ENCODE data around the gene TKFC.

TKFC gene

DNA sequence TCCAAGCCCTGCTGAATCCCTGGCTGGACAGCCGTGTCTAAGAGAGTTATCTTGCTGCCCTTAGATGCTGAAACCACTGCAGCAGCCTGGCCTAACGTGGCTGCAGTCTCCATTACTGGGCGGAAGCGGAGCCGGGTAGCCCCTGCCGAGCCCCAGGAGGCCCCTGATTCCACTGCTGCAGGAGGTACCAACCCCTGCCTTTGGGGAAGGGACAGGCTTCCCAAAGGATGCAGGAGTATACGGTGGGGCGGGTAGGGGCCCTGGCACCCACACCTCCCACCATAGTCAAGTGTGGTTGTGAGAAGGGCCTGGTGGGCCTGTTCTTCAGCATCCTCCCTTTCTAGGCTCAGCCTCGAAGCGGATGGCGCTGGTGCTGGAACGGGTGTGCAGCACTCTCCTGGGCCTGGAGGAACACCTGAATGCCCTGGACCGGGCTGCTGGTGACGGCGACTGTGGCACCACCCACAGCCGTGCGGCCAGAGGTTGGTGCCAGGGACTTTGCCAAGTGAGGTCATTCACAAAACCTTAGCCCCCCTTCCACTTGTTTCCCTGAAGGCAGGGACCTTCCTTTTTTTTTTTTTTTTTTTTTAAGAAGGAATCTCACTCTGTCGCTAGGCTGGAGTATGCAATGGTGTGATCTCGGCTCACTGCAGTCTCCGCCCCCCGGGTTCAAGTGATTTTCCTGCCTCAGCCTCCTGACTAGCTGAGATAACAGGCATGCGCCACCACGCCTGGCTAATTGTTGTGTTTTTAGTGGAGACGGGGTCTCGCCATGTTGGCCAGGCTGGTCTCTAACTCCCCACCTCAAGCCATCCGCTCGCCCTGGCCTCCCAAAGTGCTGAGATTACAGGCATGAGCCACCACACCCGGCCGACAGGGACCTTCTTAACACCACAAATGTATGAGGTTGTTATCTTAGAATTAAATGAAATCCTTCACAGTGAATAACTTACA lies 11.0 kb downstream of the TKFC start:
- no peak for DNase-seq (ENCODE audit: insufficient read length, low spot score)
- no peak for FAIRE-seq

DNA sequence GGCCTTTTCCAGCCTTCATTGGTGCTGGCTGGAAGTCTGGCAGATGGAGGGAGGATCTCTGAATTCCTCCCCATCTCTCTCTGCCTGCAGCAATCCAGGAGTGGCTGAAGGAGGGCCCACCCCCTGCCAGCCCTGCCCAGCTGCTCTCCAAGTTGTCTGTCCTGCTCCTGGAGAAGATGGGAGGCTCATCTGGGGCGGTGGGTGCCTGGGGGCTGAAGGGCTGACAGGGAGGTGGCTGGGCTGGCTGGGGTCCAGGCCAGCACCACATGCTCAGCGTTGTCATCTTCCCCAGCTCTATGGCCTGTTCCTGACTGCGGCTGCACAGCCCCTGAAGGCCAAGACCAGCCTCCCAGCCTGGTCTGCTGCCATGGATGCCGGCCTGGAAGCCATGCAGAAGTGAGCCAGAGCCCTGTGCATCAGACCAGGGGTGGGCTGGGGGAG lies 12.2 kb downstream of the TKFC start:
- DNase-seq (ENCODE audit: insufficient read length, low spot score) (no peak), FAIRE-seq (no peak)

DNA sequence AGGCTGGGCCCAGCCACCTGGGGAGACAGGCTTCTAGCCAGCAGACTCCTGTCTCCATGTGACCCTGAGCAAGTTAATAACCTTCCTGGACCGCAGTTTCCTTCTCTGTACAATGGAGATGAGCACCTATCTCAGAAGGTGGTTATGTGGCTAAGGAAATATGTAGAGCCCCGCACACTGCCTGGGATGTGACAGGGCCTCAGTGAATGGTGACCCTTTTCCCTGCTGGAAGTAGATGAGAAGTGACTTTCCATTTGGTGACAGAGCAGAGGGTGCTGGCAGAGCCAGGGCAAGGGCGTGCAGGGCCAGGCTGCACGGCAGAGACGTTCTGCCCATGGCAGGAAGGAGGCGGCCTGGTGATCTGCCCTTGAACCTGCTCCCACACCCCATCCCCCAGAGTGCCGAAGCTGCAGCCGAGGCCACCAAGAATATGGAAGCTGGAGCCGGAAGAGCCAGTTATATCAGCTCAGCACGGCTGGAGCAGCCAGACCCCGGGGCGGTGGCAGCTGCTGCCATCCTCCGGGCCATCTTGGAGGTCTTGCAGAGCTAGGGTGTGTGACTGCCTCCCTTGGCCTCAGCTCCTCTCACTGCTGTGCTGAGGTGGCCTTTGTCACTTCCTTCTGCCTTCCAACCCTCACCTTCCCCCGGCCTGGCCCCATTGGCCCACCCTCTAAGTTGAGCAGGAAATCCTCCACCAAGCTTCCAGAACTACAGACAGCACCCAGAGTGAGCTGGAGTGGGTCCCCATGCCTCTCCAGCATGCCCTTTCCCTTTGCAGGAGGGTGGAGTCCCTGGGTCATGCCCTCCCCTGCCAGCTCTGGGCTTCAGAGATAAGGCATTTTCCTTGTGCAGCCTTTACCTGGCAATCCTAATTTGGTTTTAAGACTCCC lies 13.2 kb downstream of the TKFC start:
- no peak for FAIRE-seq

DNA sequence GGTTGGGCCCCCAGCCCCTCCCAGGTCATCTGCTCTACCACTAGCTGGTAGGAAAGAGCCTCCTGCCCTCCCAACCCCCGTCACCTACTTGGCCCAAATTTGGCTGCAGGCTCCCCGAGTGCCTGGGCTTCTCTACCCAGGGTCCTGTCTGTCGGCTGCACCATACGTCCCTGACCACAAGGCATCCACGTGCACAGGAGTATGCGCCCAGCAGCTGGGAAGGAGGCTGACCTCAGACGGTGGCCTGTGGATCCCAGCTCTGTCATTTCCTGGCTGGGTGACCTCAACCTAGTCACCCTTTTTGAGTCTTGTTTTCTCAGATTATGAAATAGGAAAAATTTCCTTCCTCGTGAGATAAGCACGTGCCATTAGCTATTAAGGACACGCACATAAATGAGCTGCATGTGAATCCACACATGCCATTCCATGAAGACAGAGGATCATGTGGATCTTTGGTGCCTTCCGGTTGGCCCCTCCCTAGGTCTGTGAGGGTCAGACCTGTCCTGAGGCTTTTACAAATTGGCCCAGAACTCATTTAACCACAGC lies 15.0 kb downstream of the TKFC start:
- FAIRE-seq (no peak), DNase-seq (ENCODE audit: insufficient read length, low spot score) (no peak)

More for the DNA sequence above, 13.2 kb downstream of the TKFC start:
- no peak for DNase-seq (ENCODE audit: insufficient read length, low spot score)

DNA sequence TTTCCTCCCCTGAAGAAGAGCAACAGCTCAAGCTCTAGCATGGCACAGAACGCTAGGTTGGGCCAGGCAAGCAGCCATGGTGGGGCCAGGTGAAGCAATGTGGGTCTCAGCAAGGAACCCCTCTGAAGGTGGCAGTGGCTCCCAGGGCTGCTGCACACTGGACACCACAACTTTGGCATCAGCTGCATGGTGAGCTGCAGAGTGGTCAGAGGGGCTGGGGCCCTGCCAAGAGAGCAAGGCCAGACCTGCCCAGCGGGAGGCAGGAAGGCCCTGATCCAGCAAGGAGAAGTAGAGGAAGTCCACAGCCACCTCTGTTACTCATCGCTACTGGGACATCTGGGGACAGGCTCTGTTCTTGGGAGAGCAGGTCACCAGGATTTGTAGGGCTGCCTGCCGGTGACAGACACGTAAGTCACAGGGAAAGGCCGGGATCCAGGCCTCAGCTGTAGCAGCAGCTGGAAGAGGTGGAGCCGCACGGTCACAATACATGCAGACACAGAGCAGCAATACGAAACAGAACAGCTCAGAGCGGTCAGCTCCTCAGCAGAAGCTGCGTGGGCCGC lies 16.2 kb downstream of the TKFC start:
- DNase-seq (ENCODE audit: insufficient read length, low spot score) (no peak), FAIRE-seq (no peak)

DNA sequence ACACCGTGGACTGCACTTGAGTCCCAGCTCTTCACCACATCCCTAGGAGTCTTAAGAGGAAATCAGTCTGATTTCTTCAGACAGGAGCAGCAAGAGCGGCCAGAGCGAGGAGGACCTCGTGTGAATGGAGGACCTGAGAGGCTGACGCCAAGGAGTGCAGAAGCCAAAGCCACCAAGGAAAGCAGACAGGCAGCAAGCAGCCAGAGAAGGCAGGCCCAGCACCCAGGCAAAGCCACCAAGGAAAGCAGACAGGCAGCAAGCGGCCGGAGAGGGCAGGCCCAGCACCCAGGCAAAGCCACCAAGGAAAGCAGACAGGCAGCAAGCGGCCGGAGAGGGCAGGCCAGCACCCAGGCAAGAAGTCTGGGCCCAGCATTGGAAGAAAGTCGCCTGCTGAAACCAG lies 16.9 kb downstream of the TKFC start:
- no peak for DNase-seq (ENCODE audit: insufficient read length, low spot score)
- FAIRE-seq = no peak

DNA sequence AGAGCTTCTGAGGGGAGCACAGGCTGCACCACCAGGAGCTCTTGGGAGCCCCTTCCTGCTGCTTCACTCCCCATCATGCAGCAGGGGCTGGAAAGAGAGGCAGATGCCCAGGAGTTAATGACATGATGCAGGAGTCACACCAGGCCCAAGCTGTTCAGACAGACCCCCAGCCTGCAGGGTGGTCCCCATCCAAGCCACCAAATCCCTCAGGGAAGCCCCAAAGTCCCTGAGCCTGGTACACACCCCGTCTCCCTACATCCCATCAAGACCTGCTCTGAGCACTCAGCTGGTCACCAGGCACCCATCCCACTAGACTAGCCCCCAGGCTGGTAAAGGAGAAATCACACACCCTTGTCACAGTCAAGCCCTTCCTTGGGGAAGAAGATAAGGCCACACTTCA lies 17.3 kb downstream of the TKFC start:
- DNase-seq (ENCODE audit: insufficient read length, low spot score) (no peak), FAIRE-seq (no peak)

DNA sequence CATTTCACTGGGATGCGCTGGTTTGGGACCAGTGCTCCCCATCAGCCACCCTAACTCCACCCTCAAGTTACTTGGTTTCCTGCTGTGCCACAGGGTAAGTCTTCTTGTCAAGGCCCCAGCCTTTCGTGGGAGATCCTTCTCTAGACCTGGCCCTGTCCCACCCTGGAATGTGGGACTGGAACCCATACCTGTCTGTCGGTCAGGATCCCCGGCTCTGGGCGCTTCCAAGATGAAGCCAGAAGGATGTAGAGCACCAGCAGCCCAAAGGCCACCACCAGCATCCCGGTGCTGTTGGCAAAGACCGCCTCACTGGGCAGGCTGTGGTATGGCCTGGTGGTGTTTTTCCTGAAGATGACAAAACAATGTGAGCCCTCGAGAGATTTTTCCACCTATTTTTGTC lies 17.8 kb downstream of the TKFC start:
- no peak for DNase-seq (ENCODE audit: insufficient read length, low spot score)
- no peak for FAIRE-seq

DNA sequence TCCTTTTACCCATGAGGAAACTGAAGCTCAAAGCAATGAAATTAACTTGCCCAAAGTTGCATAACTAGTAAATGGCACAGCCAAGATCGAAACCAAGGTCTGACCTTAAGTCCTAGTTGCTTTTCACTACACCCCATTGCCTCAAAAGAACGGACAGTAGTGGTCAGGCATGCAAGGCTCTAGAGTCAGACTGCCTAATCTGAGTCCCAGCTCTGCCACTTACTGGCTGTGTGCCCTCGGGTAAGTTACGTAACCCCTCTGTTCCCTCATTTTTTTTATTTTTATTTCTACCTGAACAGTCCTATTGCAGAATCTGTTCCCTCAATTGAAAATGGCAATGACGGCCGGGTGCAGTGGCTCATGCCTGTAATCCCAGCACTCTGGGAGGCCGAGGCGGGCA lies 19.0 kb downstream of the TKFC start:
- no peak for FAIRE-seq

DNA sequence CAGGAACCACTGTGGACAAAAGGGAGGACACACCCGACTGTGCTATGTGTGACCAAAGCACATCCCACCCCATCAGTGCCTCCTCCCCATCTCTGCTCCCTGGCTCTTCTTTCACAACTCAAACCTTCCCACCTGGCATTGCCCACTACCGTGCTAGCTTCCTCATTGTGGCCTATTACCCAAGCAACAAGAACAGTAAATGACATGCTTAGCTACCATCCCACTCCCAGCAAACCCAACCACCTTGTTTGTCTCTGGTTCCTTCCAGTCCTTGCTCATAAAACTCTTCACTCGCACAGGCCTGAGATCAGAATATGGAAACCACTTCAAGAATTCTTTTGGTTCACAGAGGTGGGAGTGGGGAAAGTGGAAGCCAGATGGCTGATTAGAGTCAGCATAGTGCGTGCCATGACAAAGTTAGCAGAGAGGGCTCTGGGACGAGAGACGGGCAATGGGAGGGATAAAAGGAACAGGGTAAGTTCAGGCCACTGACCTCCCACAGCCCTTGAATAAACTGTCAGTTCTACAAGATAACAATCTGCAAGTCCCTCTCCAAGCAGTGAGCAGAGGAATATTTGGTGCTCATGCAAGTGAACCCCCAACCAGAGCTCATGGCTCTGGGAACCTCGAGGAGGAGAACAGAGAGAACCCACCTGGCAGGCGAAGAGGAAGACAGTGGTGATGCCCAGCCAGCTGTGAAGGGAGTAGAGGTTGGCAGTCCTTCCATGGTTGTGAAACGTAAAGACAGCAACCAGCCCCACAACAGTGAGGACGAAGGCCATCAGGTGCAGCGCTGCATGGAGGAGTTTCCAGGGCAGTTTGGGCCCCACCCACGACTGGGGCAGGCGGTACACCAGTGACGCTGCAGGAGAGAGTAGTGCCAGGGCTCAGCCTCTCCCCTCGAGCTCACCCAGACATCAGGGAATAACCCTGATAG lies 20.4 kb downstream of the TKFC start:
- no peak for DNase-seq (ENCODE audit: insufficient read length, low spot score)
- FAIRE-seq = no peak

More for the DNA sequence above, 19.0 kb downstream of the TKFC start:
- DNase-seq (ENCODE audit: insufficient read length, low spot score) = no peak

DNA sequence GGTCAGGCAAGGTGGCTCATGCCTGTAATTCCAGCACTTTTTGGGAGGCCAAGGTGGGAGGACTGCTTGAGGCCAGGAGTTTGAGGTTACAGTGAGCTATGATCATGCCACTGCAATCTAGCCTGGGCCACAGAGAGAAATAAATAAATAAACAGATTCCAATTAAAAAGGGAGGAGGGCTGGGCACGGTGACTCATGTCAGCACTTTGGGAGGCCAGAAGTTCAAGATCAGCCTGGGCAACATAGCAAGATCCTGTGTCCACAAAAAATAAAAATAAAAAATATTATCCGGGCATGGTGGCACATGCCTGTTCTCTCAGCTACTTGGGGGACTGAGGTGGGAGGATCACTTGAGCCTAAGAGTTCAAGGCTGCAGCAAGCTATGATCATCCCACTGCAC lies 21.2 kb downstream of the TKFC start:
- FAIRE-seq (no peak), DNase-seq (ENCODE audit: insufficient read length, low spot score) (no peak)

DNA sequence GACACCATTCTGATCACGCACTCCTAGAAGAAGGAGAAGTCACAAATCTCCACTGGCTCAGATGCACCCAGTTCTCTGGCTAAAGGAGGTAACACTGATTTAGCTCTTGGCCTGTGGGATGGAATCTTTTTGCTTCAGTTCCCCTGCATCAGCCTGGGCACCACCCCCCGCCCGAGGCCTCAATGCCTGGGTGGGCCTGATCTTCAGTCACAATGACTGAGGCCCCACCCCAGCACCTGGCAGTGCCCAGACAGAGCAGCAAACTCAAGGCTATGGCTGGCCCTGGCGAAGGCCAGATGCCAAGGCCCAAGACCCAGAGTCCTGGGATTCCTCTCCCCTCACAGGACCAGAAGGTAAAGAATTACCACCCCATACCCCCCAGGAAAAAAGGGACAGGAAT lies 23.7 kb downstream of the TKFC start:
- FAIRE-seq (no peak), DNase-seq (ENCODE audit: insufficient read length, low spot score) (no peak)

DNA sequence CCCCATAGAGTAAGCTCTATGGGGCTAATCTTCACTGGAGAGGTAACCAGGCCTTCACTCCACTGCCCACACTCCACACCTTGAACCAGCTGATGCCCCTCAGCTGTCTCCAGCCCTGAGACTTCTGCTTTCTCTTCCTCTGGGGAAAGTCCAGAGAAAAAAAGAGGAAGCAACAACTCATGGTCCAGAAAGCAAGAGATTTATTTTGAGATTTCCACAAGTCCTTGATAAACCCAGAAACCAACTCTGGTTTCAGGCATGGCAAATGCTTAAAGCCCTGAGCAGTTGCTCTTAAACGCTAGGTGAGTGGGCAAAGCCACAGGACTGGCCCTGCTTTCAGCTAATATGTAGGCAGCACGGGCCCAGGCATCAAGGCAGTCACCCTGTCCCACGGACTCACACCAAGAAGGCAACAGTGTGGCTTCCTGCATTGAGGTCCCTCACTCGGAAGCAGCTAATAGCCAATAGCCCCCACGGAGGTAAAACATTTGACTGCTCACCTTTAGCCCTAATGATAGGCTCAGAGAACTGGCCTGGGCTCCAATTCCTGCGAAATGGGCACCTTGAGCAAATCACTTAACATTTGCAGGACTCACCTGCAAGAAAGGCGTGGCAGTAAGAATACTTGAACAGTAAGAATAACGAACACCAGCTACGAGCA lies 24.3 kb downstream of the TKFC start:
- FAIRE-seq (no peak), DNase-seq (ENCODE audit: insufficient read length, low spot score) (no peak)

DNA sequence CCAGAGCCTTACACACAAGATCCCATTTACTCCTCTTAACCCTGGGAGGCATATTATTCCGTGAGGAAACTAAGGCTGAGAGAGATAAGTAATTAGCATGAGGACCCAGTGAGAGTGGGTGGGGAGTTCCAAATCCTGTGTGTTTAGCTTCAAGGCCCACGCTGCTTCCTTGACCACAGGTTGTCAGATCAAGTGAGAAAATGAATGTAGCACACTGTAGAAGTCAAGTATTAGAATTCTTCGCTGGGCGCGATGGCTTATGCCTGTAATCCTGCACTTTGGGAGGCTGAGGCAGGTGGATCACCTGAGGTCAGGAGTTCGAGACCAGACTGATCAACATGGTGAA lies 24.8 kb downstream of the TKFC start:
- DNase-seq (ENCODE audit: insufficient read length, low spot score) (no peak), FAIRE-seq (no peak)

DNA sequence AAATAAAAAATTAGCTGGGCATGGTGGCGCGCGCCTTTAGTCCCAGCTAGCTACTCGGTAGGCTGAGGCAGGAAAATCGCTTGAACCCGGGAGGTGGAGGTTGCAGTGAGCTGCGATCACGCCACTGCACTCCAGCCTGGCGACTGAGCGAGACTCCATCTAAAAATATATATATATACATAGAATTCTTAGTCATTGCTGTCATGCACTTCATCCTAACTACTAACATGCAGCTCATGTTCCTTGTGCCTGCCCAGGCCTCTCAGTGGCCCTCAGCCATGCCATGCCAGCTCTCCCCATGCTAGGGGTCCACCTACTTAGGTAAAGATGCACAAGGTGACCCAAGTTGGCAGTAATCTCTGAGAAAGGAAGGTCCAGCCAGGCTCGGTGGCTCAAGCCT lies 25.5 kb downstream of the TKFC start:
- no peak for DNase-seq (ENCODE audit: insufficient read length, low spot score)
- no peak for FAIRE-seq

DNA sequence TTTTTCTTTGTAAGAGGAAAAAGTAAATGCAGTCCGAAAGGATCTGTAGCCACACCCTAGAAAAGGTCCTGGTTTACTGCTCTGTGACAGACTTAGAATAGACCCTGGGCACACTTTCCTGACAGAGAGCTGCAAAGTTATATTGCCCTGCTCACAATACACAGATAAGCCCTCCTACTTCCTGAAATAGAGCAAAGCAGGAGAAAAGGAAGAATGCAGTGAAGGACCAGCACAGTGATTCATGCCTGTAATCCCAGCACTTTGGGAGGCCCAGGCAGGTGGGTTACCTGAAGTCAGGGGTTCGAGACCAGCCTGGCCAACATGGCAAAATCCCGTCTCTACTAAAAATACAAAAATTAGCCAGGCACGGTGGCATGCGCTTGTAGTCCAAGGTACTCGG lies 26.5 kb downstream of the TKFC start:
- DNase-seq (ENCODE audit: insufficient read length, low spot score) (no peak), FAIRE-seq (no peak)

DNA sequence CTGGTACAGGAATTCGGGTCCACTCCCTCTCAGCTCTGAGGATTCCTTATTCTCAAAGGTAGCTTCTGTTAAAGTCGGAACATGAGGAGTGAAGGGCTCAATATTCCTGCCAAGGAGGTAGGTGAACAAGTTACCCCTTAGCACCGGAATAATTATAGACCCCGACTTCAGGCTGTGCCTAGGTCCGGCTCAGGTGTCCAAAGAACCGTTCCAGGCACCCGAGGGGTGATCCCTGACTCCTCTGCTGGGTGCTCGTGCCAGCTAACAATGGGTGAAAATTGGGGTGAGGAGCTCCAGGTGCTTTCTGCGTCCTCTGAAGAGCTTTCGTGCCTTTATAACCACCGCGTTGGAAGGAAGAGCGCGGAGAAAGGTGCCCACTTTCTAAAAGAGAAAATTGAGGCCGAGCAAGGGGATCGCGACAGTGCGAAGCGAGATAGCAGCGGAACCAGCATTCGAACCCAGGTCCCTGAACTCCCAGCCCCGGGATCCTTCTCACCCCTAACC lies 28.3 kb downstream of the TKFC start:
- no peak for DNase-seq (ENCODE audit: insufficient read length, low spot score)
- FAIRE-seq = no peak

DNA sequence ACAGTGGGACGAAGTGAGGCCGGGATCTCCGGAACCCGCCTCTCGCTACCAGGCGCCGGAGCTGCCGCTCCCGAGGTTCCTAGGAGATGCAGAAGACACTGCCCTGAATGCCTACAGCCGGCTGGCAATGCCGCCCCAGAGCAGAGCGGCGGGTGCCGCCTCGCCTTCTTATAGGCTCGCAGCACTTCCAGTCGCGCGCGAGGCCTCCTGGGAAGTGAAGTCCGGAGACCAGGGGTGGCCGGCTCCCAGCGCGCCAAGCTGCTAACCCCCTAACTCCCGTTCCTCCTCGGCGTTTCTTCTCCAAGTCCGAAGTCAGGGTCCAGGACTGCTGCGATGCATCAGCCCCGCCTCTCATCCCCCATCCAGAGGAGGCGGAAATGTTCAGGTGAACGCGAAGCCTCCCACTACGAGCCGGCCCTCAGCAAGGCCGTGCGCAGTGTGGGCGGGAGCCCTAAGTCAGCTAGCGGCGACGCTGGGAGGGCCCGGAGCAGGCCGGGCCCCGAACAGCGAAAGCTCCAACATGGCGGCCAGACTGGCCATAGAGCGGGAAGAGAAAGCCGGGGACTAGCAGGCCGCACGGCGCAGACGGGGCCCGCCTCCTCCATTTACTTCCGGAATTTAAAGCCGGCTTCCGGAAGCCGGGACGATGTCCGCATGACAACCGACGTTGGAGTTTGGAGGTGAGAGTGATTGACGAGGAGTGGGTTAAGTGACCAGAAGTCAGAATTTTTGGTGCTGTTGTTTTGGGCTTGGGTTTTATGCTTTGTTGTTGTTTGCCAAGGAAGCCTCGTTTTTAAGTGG lies 28.9 kb downstream of the TKFC start, which contains the start of the genes CYB561A3 and TMEM138:
Gene CYB561A3 (minus strand): TSS at position 142 of the 801 bp plus-strand sequence. CDS start 5,169 bp downstream, outside the sequence.
Gene TMEM138 (plus strand): TSS at position 634 of the 801 bp plus-strand sequence. CDS start 2,017 bp downstream, outside the sequence.
- DNase-seq (ENCODE audit: insufficient read length, low spot score) = peak; percentile 93
- FAIRE-seq = no peak
